IMR-90 (cell line): ENCODE measurements around the gene PSAP. TPM values are rescaled to one million over a fixed set of nuclear protein-coding genes. Genes with fewer than 3 reads are reported as not detected.
"Not testable (repeated sequence)": the region's sequence is repeated elsewhere in the genome, so short reads cannot be mapped to it uniquely, and the experiment has no call there.

Source experiments
- ATAC-seq: fragments of 200-7000 bp; cut with Tn5 transposase; 2 replicates; pipeline ENCODE4 v1.9.1; 2020; ENCODE audit warnings: low read depth, mild to moderate bottlenecking, moderate library complexity
- BruUV-seq: library from RNA; stranded (reverse); fragments of 400-500 nt; replicated peaks from 2 replicates; lab custom pipeline; 2021; lab: Mats Ljungman, UMichigan
- CTCF ChIA-PET: fragments of 300-600 bp; formaldehyde crosslinking; extraction: SDS; loops from one replicate; lab custom pipeline; 2021; ENCODE audit warnings: antibody characterized with exemption; lab: Yijun Ruan, JAX
- POLR2A ChIA-PET: fragments of 300-600 bp; sonication (Branson Sonifier 250); formaldehyde crosslinking; loops from one replicate; lab custom pipeline; 2022; ENCODE audit warnings: antibody characterized with exemption; ENCODE audit not compliant: unreplicated experiment; lab: Charles Lee
- DNase-seq: peaks from one replicate; pipeline ENCODE4 v3.0.0; 2013
- H2AFZ ChIP-seq: replicated peaks from 2 replicates; pipeline ENCODE3; 2013; ENCODE audit warnings: low read length, mild to moderate bottlenecking; ENCODE audit not compliant: poor library complexity
- H2AK5ac ChIP-seq: 2 replicates; pipeline ENCODE4 v1.6.1; 2013; ENCODE audit warnings: low read depth, low read length, inconsistent platforms
- H2AK9ac ChIP-seq: replicated peaks from 2 replicates; pipeline ENCODE3; 2013; ENCODE audit warnings: mild to moderate bottlenecking, low read depth, low read length, moderate library complexity; ENCODE audit not compliant: poor library complexity
- H2BK120ac ChIP-seq: 2 replicates; pipeline ENCODE4 v1.6.1; 2013; ENCODE audit warnings: low read depth, low read length, inconsistent platforms
- H2BK15ac ChIP-seq: 3 replicates; pipeline ENCODE4 v1.6.1; 2013; ENCODE audit warnings: low read depth, low read length, inconsistent platforms
- H2BK20ac ChIP-seq: 2 replicates; pipeline ENCODE4 v1.6.1; 2013; ENCODE audit warnings: low read depth, mild to moderate bottlenecking, inconsistent platforms, low read length, moderate library complexity
- H2BK5ac ChIP-seq: 2 replicates; pipeline ENCODE4 v1.6.1; 2013; ENCODE audit warnings: mild to moderate bottlenecking, low read depth, low read length, inconsistent platforms; ENCODE audit not compliant: poor library complexity, severe bottlenecking
- H3K14ac ChIP-seq: replicated peaks from 2 replicates; pipeline ENCODE4 v1.6.1; 2013; ENCODE audit warnings: low read depth, low read length, inconsistent platforms
- H3K18ac ChIP-seq: 2 replicates; pipeline ENCODE4 v1.6.1; 2013; ENCODE audit warnings: low read depth, low read length, control low read depth
- H3K23ac ChIP-seq: 2 replicates; pipeline ENCODE4 v1.6.1; 2013; ENCODE audit warnings: low read depth, low read length, inconsistent platforms
- H3K27ac ChIP-seq: 2 replicates; pipeline ENCODE4 v1.5.1; 2013; ENCODE audit warnings: mild to moderate bottlenecking, control low read depth, low read length; ENCODE audit not compliant: insufficient read depth
- H3K27me3 ChIP-seq: 2 replicates; pipeline ENCODE4 v1.6.1; 2013; ENCODE audit warnings: low read length; ENCODE audit not compliant: control insufficient read depth, insufficient read depth
- H3K36me3 ChIP-seq: 2 replicates; pipeline ENCODE4 v1.6.1; 2013; ENCODE audit warnings: low read length, mixed read lengths; ENCODE audit not compliant: control insufficient read depth, insufficient read depth
- H3K4ac ChIP-seq: 2 replicates; pipeline ENCODE4 v1.6.1; 2013; ENCODE audit warnings: low read depth, low read length, inconsistent platforms
- H3K4me1 ChIP-seq: 2 replicates; pipeline ENCODE4 v1.6.1; 2013; ENCODE audit warnings: low read length, mixed read lengths; ENCODE audit not compliant: control insufficient read depth, insufficient read depth
- H3K4me2 ChIP-seq: 2 replicates; pipeline ENCODE4 v1.6.1; 2013; ENCODE audit warnings: low read depth, mild to moderate bottlenecking, control low read depth, low read length, moderate library complexity
- H3K4me3 ChIP-seq: 2 replicates; pipeline ENCODE4 v1.5.1; 2013; ENCODE audit warnings: low read depth, mild to moderate bottlenecking, control low read depth, low read length, moderate library complexity; ENCODE audit not compliant: insufficient read depth
- H3K56ac ChIP-seq: 2 replicates; pipeline ENCODE4 v1.6.1; 2013; ENCODE audit warnings: low read length, inconsistent platforms; ENCODE audit not compliant: insufficient read depth; ENCODE audit errors: extremely low read depth
- H3K79me1 ChIP-seq, 2 experiments: 2 replicates each; pipeline ENCODE4 v1.6.1; 2013; ENCODE audit warnings: low read length in 2 of 2, inconsistent platforms in 1 of 2, low read depth in 1 of 2
- H3K9ac ChIP-seq: 2 replicates; pipeline ENCODE4 v1.6.1; 2013; ENCODE audit warnings: low read depth, low read length, control low read depth
- H3K9me1 ChIP-seq: 2 replicates; pipeline ENCODE4 v1.6.1; 2013; ENCODE audit warnings: low read length, inconsistent platforms; ENCODE audit not compliant: insufficient read depth
- H3K9me3 ChIP-seq: 2 replicates; pipeline ENCODE4 v1.6.1; 2013; ENCODE audit warnings: low read length; ENCODE audit not compliant: control insufficient read depth, insufficient read depth
- H4K20me1 ChIP-seq: 2 replicates; pipeline ENCODE4 v1.6.1; 2013; ENCODE audit warnings: low read length, inconsistent platforms; ENCODE audit not compliant: insufficient read depth
- H4K5ac ChIP-seq: 2 replicates; pipeline ENCODE4 v1.6.1; 2013; ENCODE audit warnings: mild to moderate bottlenecking, low read depth, low read length, control low read depth
- H4K8ac ChIP-seq, 2 experiments: 2 replicates each; pipeline ENCODE4 v1.6.1; 2013; ENCODE audit warnings: low read depth in 2 of 2, low read length in 2 of 2, control low read depth in 1 of 2, inconsistent platforms in 1 of 2
- H4K91ac ChIP-seq: 2 replicates; pipeline ENCODE4 v1.6.1; 2013; ENCODE audit warnings: low read depth, low read length, inconsistent platforms; ENCODE audit not compliant: insufficient read depth
- MAZ ChIP-seq: IDR thresholded peaks from 2 replicates; pipeline ENCODE4 v1.6.1; 2012; ENCODE audit warnings: low read depth, mild to moderate bottlenecking, low read length, improper control_type of control experiment, moderate library complexity, borderline replicate concordance
- POLR2A ChIP-seq: IDR thresholded peaks from 2 replicates; pipeline ENCODE4 v1.6.1; 2012; ENCODE audit warnings: mild to moderate bottlenecking, low read depth, low read length
- RCOR1 ChIP-seq: IDR thresholded peaks from 2 replicates; pipeline ENCODE4 v1.6.1; 2012; ENCODE audit warnings: mild to moderate bottlenecking, low read length, improper control_type of control experiment; ENCODE audit not compliant: insufficient replicate concordance
- WGBS, 2 experiments: methylation state at CpG; one replicate each; pipeline versions ENCODE4 v1.1.5 to v1.1.7; 2013; ENCODE audit warnings: missing lambda C conversion rate in 2 of 2; ENCODE audit not compliant: insufficient read length in 1 of 2; ENCODE audit errors: extremely low coverage in 2 of 2; 5-methylcytosine and 5-hydroxymethylcytosine counted together
- dilution Hi-C: fragments of 300-500 bp; cut with HindIII; formaldehyde crosslinking; loops from one replicate; pipeline ENCODE4 v1.14.3; 2018; ENCODE audit warnings: low sequenced_read_pairs; ENCODE audit not compliant: unreplicated experiment
- in situ Hi-C: fragments of 300-500 bp; cut with MboI; formaldehyde crosslinking; loops from 3 replicates; pipeline ENCODE4 v1.14.3; 2019; ENCODE audit warnings: low sequenced_read_pairs, inconsistent platforms, mixed read lengths
- intact Hi-C: fragments of 100-400 bp; cut with micrococcal nuclease; formaldehyde crosslinking; loops from 2 replicates; pipeline ENCODE4 v1.10.0; 2022
- polyA plus RNA-seq, 3 experiments: library from polyadenylated mRNA; depleted of rRNA; stranded (reverse); fragments of >200 nt; gene quantifications; 2 replicates each; pipeline ENCODE4 v1.2.3, GENCODE V29; 2012; ENCODE audit warnings: low replicate concordance in 1 of 3
- total RNA-seq: library from RNA; depleted of rRNA; stranded (reverse); fragments of >200 nt; gene quantifications from 2 replicates; pipeline ENCODE4 v1.2.3, GENCODE V29; 2012
- TF ChIP-seq, protein P1 (sequence below): fragments of 150-350 bp; IDR thresholded peaks from 2 replicates; pipeline ENCODE4 v1.6.1; 2016; ENCODE audit warnings: low read depth, mild to moderate bottlenecking, low read length, moderate library complexity, borderline replicate concordance
- TF ChIP-seq, protein P2 (sequence below): fragments of 150-350 bp; IDR thresholded peaks from 2 replicates; pipeline ENCODE4 v1.6.1; 2017; ENCODE audit warnings: mild to moderate bottlenecking, antibody characterized with exemption, low read length, low read depth

Gene PSAP
- total and polyA plus RNA-seq, 2 of the 4 experiments (the other 2 are of a cell fraction), result 216 to 876 TPM

DNA sequence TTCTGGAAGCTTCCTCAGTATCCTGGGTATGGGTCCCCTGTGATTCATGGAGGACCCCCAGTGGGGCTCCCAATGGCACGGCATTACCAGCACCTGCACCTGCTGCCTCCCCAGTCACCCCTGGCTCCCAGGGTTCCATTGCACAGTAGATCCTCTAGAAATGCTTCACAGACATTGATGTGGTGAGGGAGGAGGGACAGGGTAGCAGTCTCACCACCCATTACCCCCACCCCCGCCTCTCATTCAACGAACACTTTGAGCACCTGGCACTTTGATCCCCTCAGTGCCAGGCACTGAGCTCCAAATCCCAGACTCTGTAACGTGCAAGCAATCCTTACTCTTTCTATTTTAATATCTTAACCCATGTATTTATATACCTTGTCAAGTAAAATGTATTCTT, 26.8 kb upstream of the PSAP start:
- H2AFZ ChIP-seq, result no peak overlapping the region
- H3K79me1 ChIP-seq, result no peaks in the 10 kb centered on the region
- H3K36me3 ChIP-seq, result no peaks in the 10 kb centered on the region
- no peak overlapping the region for H4K8ac ChIP-seq
- no peak overlapping the region for H3K23ac ChIP-seq
- no peak overlapping the region for H3K56ac ChIP-seq
- TF ChIP-seq POLR2A, result no peak
- TF ChIP-seq MAZ, result no peak
- TF ChIP-seq, protein P1, sequence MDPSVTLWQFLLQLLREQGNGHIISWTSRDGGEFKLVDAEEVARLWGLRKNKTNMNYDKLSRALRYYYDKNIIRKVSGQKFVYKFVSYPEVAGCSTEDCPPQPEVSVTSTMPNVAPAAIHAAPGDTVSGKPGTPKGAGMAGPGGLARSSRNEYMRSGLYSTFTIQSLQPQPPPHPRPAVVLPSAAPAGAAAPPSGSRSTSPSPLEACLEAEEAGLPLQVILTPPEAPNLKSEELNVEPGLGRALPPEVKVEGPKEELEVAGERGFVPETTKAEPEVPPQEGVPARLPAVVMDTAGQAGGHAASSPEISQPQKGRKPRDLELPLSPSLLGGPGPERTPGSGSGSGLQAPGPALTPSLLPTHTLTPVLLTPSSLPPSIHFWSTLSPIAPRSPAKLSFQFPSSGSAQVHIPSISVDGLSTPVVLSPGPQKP, result no peak
- no peak for TF ChIP-seq RCOR1
- TF ChIP-seq, protein P2, sequence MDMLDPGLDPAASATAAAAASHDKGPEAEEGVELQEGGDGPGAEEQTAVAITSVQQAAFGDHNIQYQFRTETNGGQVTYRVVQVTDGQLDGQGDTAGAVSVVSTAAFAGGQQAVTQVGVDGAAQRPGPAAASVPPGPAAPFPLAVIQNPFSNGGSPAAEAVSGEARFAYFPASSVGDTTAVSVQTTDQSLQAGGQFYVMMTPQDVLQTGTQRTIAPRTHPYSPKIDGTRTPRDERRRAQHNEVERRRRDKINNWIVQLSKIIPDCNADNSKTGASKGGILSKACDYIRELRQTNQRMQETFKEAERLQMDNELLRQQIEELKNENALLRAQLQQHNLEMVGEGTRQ, result no peak
- H3K9me1 ChIP-seq, result no peaks in the 10 kb centered on the region
- no peak overlapping the region for H3K9ac ChIP-seq
- H2BK5ac ChIP-seq, result no peak overlapping the region
- no peak overlapping the region for H4K91ac ChIP-seq
- no peak overlapping the region for H2AK5ac ChIP-seq
- H3K4me3 ChIP-seq, result no peak overlapping the region
- H4K20me1 ChIP-seq, result peaks cover 10% of the 10 kb centered on the region; the same call in 1 of the 2 replicates
- no peaks in the 10 kb centered on the region for H3K4me1 ChIP-seq
- H3K9me3 ChIP-seq, result no peaks in the 10 kb centered on the region
- intact Hi-C loops (no loop called here), in situ Hi-C loops (no loop called here), dilution Hi-C loops (no loop called here)
- ChIA-PET CTCF (interaction anchor here (0.5 to 0.7 kb wide), 2 partner anchors 25 to 37 kb away, joined by 3 to 4 read pairs; no protein-coding TSS in a partner anchor), POLR2A (no interaction called here)
- H3K4me2 ChIP-seq, result no peak overlapping the region
- no CpG with 5 or more reads among the region's 4 CpGs for WGBS, 2 experiments
- H4K5ac ChIP-seq, result no peak overlapping the region
- H3K18ac ChIP-seq, result no peak overlapping the region
- H3K27ac ChIP-seq, result no peak overlapping the region
- no TSS peak for BruUV-seq
- H2BK120ac ChIP-seq, result no peak overlapping the region
- peaks cover 50% of the 10 kb centered on the region for H3K27me3 ChIP-seq
- DNase-seq, result no peak
- H2BK15ac ChIP-seq, result no peak overlapping the region
- ATAC-seq, result no peak
- H2BK20ac ChIP-seq, result no peak overlapping the region
- no peak overlapping the region for H3K4ac ChIP-seq
- H2AK9ac ChIP-seq, result no peak overlapping the region
- no peak overlapping the region for H3K14ac ChIP-seq

DNA sequence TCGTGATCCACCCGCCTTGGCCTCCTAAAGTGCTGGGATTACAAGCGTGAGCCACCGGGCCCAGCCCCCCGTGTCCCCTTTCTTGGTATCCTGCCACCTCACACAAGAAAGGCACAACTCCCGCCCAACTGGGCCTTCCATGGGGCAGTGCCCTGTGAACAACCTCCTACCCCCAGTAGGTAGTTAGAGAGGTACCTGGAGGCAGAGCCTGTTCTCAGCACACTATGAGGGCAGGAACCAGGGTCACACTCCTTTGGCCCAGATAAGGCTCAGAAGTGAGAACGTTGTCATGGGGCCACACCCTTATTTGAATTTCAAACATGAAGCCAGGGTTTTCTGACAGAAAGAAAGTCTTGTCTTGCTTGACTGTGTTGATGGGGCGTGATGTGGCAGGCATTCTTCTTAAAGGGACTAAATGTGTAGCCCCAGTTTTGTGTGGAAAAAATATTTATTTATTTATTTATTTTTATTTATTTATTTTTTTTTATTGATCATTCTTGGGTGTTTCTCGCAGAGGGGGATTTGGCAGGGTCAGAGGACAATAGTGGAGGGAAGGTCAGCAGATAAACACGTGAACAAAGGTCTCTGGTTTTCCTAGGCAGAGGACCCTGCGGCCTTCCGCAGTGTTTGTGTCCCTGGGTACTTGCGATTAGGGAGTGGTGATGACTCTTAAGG, 23.8 kb upstream of the PSAP start:
- ATAC-seq, CTCF ChIA-PET: not testable (repeated sequence)
- 100% methylated on average over 1 of the region's 13 CpGs; no CpG with 5 or more reads in 1 of the 2 experiments for WGBS, 2 experiments

More for the DNA sequence above, 23.8 kb upstream of the PSAP start:
- H3K79me1 ChIP-seq, intact Hi-C loops, BruUV-seq, H2BK120ac ChIP-seq, H2BK15ac ChIP-seq, H3K9me3 ChIP-seq, H3K14ac ChIP-seq, H4K5ac ChIP-seq, H2AK9ac ChIP-seq, H2BK5ac ChIP-seq, dilution Hi-C loops, H3K9me1 ChIP-seq, H4K91ac ChIP-seq, H3K36me3 ChIP-seq, H3K9ac ChIP-seq, H2AFZ ChIP-seq, H3K4me2 ChIP-seq, in situ Hi-C loops, H2BK20ac ChIP-seq, DNase-seq, H3K4me1 ChIP-seq, POLR2A ChIA-PET, H3K27ac ChIP-seq, H3K18ac ChIP-seq, H2AK5ac ChIP-seq, H3K56ac ChIP-seq, H4K8ac ChIP-seq, H3K4me3 ChIP-seq, H3K23ac ChIP-seq, H3K4ac ChIP-seq: not testable (repeated sequence)
- Histone ChIP-seq H4K20me1 (peaks cover 11% of the 10 kb centered on the region), H3K27me3 (peaks cover 38% of the 10 kb centered on the region)
